Measurements from ENCODE around the gene CEL.
A peak's percentile ranks its signal among the peaks of the same experiment; 100 is the strongest.

The CEL gene

GRCh38 chr9:133104718-133105460 lies 43.1 kb downstream of the CEL start:
- no peaks in the 10 kb centered on the region for H3K4me1 ChIP-seq (ENCODE audit: control insufficient read depth, insufficient read depth, low read length)
- peaks cover 0 to 95% of the 10 kb centered on the region in 2 experiments; a peak in 2 of 3 replicates for H3K36me3 ChIP-seq (ENCODE audit: control insufficient read depth in 2 of 2, insufficient read depth in 1 of 2, low read length in 2 of 2)
- POLR2A ChIA-PET = interaction anchor here (1.6 kb wide), 1 partner anchor 39 kb away, joined by 4 read pairs; no protein-coding TSS in a partner anchor
- TF ChIP-seq ZFP3 (tag by site-specific recombination; IDR thresholded peaks at IDR 0.05; ENCODE audit: low read depth) = no peak
- TF ChIP-seq GLIS1 (tag by site-specific recombination; IDR thresholded peaks at IDR 0.05) = peak; percentile 87; the same call in 1 of the 2 replicates
- H3K9me3 ChIP-seq (ENCODE audit: control insufficient read depth, insufficient read depth, low read depth, low read length) = no peaks in the 10 kb centered on the region
- H3K4me3 ChIP-seq (ENCODE audit: low read depth, low read length) = no peak overlapping the region
- H3K27ac ChIP-seq (ENCODE audit: extremely low read depth, low read depth, low read length) = no peak overlapping the region
- CTCF ChIA-PET = interaction anchor here (0.9 to 22.4 kb wide), 3 partner anchors 9 to 68 kb away, joined by 3 to 342 read pairs (median 8); no protein-coding TSS in a partner anchor

- H3K36me3 ChIP-seq (ENCODE audit: control insufficient read depth in 2 of 2, insufficient read depth in 1 of 2, low read length in 2 of 2) = peaks cover 0 to 95% of the 10 kb centered on the region in 2 experiments; a peak in 2 of 3 replicates
- H3K4me1 ChIP-seq (ENCODE audit: control insufficient read depth, insufficient read depth, low read length) = no peaks in the 10 kb centered on the region
- H3K27ac ChIP-seq (ENCODE audit: extremely low read depth, low read depth, low read length) = no peak overlapping the region
- POLR2A ChIA-PET = interaction anchor here (1.5 to 1.6 kb wide), 2 partner anchors 39 to 75 kb away, joined by 3 to 4 read pairs; partner anchors contain the start of gene GTF3C5
- TF ChIP-seq ZIC2 (tag by site-specific recombination; IDR thresholded peaks at IDR 0.05) (peak; percentile 37), ZNF37A (tag by site-specific recombination; IDR thresholded peaks at IDR 0.05) (no peak)
- H3K9me3 ChIP-seq (ENCODE audit: control insufficient read depth, insufficient read depth, low read depth, low read length) = no peaks in the 10 kb centered on the region
- H3K4me3 ChIP-seq (ENCODE audit: low read depth, low read length) = no peak overlapping the region
- CTCF ChIA-PET = interaction anchor here (0.6 to 22.4 kb wide), 4 partner anchors 9 to 67 kb away, joined by 3 to 342 read pairs (median 6); no protein-coding TSS in a partner anchor
Measured at GRCh38 chr9:133105461-133105770, 43.6 kb downstream of the CEL start.

GRCh38 chr9:133106511-133107244 lies 44.9 kb downstream of the CEL start:
- Histone ChIP-seq H3K4me3 (ENCODE audit: low read depth, low read length) (no peak overlapping the region), H3K36me3 (ENCODE audit: control insufficient read depth in 2 of 2, insufficient read depth in 1 of 2, low read length in 2 of 2) (peaks cover 0 to 94% of the 10 kb centered on the region in 2 experiments; a peak in 2 of 3 replicates), H3K9me3 (ENCODE audit: control insufficient read depth, insufficient read depth, low read depth, low read length) (no peaks in the 10 kb centered on the region), H3K4me1 (ENCODE audit: control insufficient read depth, insufficient read depth, low read length) (no peaks in the 10 kb centered on the region), H3K27ac (ENCODE audit: extremely low read depth, low read depth, low read length) (no peak overlapping the region)
- peak; percentile 52; the same call in 1 of the 2 replicates for TF ChIP-seq GLIS1 (tag by site-specific recombination; IDR thresholded peaks at IDR 0.05)
- no peak for TF ChIP-seq KLF10 (tag by site-specific recombination; IDR thresholded peaks at IDR 0.05)
- no peak for TF ChIP-seq ZNF701 (tag by site-specific recombination; IDR thresholded peaks at IDR 0.05)
- TF ChIP-seq ZFP41 (tag by site-specific recombination; IDR thresholded peaks at IDR 0.05; ENCODE audit: borderline replicate concordance) = no peak
- ChIA-PET POLR2A (interaction anchor here (1.4 to 1.6 kb wide), 3 partner anchors 11 to 76 kb away, joined by 3 to 4 read pairs (median 3); partner anchors contain the start of gene GTF3C5), CTCF (interaction anchor here (2.1 to 22.4 kb wide), 2 partner anchors 11 to 40 kb away, joined by 8 to 342 read pairs; no protein-coding TSS in a partner anchor)

GRCh38 chr9:133107245-133107722 lies 45.5 kb downstream of the CEL start:
- POLR2A ChIA-PET = interaction anchor here (1.4 to 2.9 kb wide), 4 partner anchors 10 to 76 kb away, joined by 3 to 11 read pairs (median 8); partner anchors contain the start of genes GTF3C5 and RALGDS
- Histone ChIP-seq H3K4me3 (ENCODE audit: low read depth, low read length) (no peak overlapping the region), H3K27ac (ENCODE audit: extremely low read depth, low read depth, low read length) (no peak overlapping the region), H3K4me1 (ENCODE audit: control insufficient read depth, insufficient read depth, low read length) (no peaks in the 10 kb centered on the region), H3K36me3 (ENCODE audit: control insufficient read depth in 2 of 2, insufficient read depth in 1 of 2, low read length in 2 of 2) (peaks cover 0 to 94% of the 10 kb centered on the region in 2 experiments; a peak in 2 of 3 replicates), H3K9me3 (ENCODE audit: control insufficient read depth, insufficient read depth, low read depth, low read length) (no peaks in the 10 kb centered on the region)
- TF ChIP-seq ZNF596 (tag by site-specific recombination; IDR thresholded peaks at IDR 0.05) = no peak
- TF ChIP-seq YY1 (tag by site-specific recombination; IDR thresholded peaks at IDR 0.05) = no peak
- TF ChIP-seq KLF10 (tag by site-specific recombination; IDR thresholded peaks at IDR 0.05) = no peak
- no peak for TF ChIP-seq OSR2 (tag by site-specific recombination; IDR thresholded peaks at IDR 0.05)
- CTCF ChIA-PET = interaction anchor here (1.0 to 22.4 kb wide), 2 partner anchors 27 to 39 kb away, joined by 6 to 342 read pairs; no protein-coding TSS in a partner anchor

Data from HEK293 (cell line).